B cell (primary cell): ENCODE measurements around the gene TSNAX.
"Not testable (repeated sequence)": the region's sequence is repeated elsewhere in the genome, so short reads cannot be mapped to it uniquely, and the experiment has no call there.

Experiments used
- CTCF ChIP-seq: fragments of 200-600 bp; IDR thresholded peaks from one replicate; pipeline ENCODE4 v1.8.0; 2022; ENCODE audit warnings: antibody characterized with exemption, mild to moderate bottlenecking
- EZH2 ChIP-seq: IDR thresholded peaks from 2 replicates; pipeline ENCODE4 v1.6.1; 2012; ENCODE audit warnings: borderline replicate concordance, low read depth, mild to moderate bottlenecking, moderate library complexity, low read length; ENCODE audit not compliant: insufficient read depth, poor library complexity, severe bottlenecking

GRCh38 chr1:231570262-231570661 is 41.8 kb downstream of the TSNAX start:
- TF ChIP-seq CTCF, EZH2: not testable (repeated sequence)
